Endothelial cell of umbilical vein (primary cell): ENCODE measurements around the gene BRSK2. TPM values are rescaled to one million over a fixed set of nuclear protein-coding genes. Genes with fewer than 3 reads are reported as not detected.

ENCODE experiments used
- BruUV-seq: library from RNA; stranded (reverse); fragments of 400-500 nt; replicated peaks from 2 replicates; lab custom pipeline; 2021; lab: Mats Ljungman, UMichigan
- CTCF ChIA-PET: fragments of 300-600, 350-600 bp; sonication (Branson Sonifier 250); formaldehyde crosslinking; loops from one replicate; lab custom pipeline; 2021; ENCODE audit warnings: antibody characterized with exemption, inconsistent platforms; lab: Charles Lee
- POLR2A ChIA-PET: fragments of 300-600, 350-600 bp; sonication (Branson Sonifier 250); formaldehyde crosslinking; loops from one replicate; lab custom pipeline; 2021; ENCODE audit warnings: antibody characterized with exemption, inconsistent platforms; lab: Charles Lee
- DNase-seq: peaks from one replicate; pipeline ENCODE4 v3.0.0-alpha.2; 2011; ENCODE audit warnings: low read depth, low spot score
- FAIRE-seq: peaks from 2 replicates; lab custom pipeline; 2011; peaks lifted over from hg19 to GRCh38; lab: Jason Lieb, UNC
- H2AFZ ChIP-seq: 2 replicates; pipeline ENCODE4 v1.6.0; 2012; ENCODE audit warnings: low read depth, low read length, control low read depth, inconsistent platforms
- H3K27ac ChIP-seq: 2 replicates; pipeline ENCODE4 v1.5.1; 2011; ENCODE audit warnings: low read depth, mild to moderate bottlenecking, control low read depth, low read length, moderate library complexity; ENCODE audit not compliant: insufficient read depth
- H3K27me3 ChIP-seq, 2 experiments: 2 replicates each; pipeline versions ENCODE4 v1.6.0 to v1.6.1; 2011; ENCODE audit warnings: low read length in 2 of 2, mixed read lengths in 1 of 2; ENCODE audit not compliant: control insufficient read depth in 2 of 2, insufficient read depth in 2 of 2
- H3K36me3 ChIP-seq, 2 experiments: 2 replicates in 1 of 2; 3 replicates in 1 of 2; pipeline ENCODE4 v1.5.1; 2011; ENCODE audit warnings: low read length in 2 of 2, mild to moderate bottlenecking in 1 of 2, moderate library complexity in 1 of 2; ENCODE audit not compliant: control insufficient read depth in 2 of 2, insufficient read depth in 2 of 2; ENCODE audit errors: extremely low read depth in 1 of 2
- H3K4me1 ChIP-seq: 3 replicates; pipeline ENCODE4 v1.5.1; 2011; ENCODE audit warnings: mild to moderate bottlenecking, low read length; ENCODE audit not compliant: control insufficient read depth, insufficient read depth; ENCODE audit errors: extremely low read depth
- H3K4me2 ChIP-seq: 2 replicates; pipeline ENCODE4 v1.6.1; 2011; ENCODE audit warnings: low read length, control low read depth, mixed read lengths; ENCODE audit not compliant: insufficient read depth
- H3K4me3 ChIP-seq, 3 experiments: fragments of 200-600 bp in 1 of 3; sonication (generic), shearing (Covaris generic) in 1 of 3; replicated peaks in 1 of 3; 2 replicates each; pipeline ENCODE4 v1.5.1; 2011 to 2016; ENCODE audit warnings: control low read depth in 3 of 3, low read length in 3 of 3, mild to moderate bottlenecking in 2 of 3, inconsistent platforms in 1 of 3, low read depth in 1 of 3, moderate library complexity in 1 of 3; ENCODE audit not compliant: insufficient read depth in 1 of 3
- H3K79me2 ChIP-seq: 2 replicates; pipeline ENCODE4 v1.6.0; 2012; ENCODE audit warnings: low read length, inconsistent platforms; ENCODE audit not compliant: control insufficient read depth, insufficient read depth
- H3K9ac ChIP-seq: replicated peaks from 2 replicates; pipeline ENCODE3; 2011; ENCODE audit warnings: low read length, control low read depth; ENCODE audit not compliant: insufficient read depth; ENCODE audit errors: extremely low read depth
- H3K9me1 ChIP-seq: replicated peaks from 3 replicates; pipeline ENCODE4 v1.6.0; 2011; ENCODE audit warnings: mild to moderate bottlenecking, low read length; ENCODE audit not compliant: control insufficient read depth, insufficient read depth; ENCODE audit errors: extremely low read depth
- H3K9me3 ChIP-seq: replicated peaks from 2 replicates; pipeline ENCODE4 v1.5.1; 2012; ENCODE audit warnings: low read length, inconsistent platforms; ENCODE audit not compliant: control insufficient read depth, insufficient read depth
- H4K20me1 ChIP-seq: replicated peaks from 2 replicates; pipeline ENCODE3; 2011; ENCODE audit warnings: mild to moderate bottlenecking, low read length; ENCODE audit not compliant: control insufficient read depth, insufficient read depth; ENCODE audit errors: extremely low read depth
- EZH2 ChIP-seq: IDR thresholded peaks from 2 replicates; pipeline ENCODE4 v1.6.1; 2012; ENCODE audit warnings: borderline replicate concordance, low read depth, mild to moderate bottlenecking, moderate library complexity, low read length, inconsistent platforms; ENCODE audit not compliant: severe bottlenecking
- FOS ChIP-seq: IDR thresholded peaks from 2 replicates; pipeline ENCODE4 v1.6.1; 2011; ENCODE audit warnings: mild to moderate bottlenecking, low read length, moderate library complexity, borderline replicate concordance; ENCODE audit not compliant: insufficient read depth
- GATA2 ChIP-seq: IDR thresholded peaks from 2 replicates; pipeline ENCODE4 v1.7.0; 2011; ENCODE audit warnings: low read depth, mild to moderate bottlenecking, moderate library complexity, mixed read lengths, low read length; ENCODE audit not compliant: insufficient read length, insufficient read depth
- JUN ChIP-seq: IDR thresholded peaks from 2 replicates; pipeline ENCODE4 v1.6.1; 2011; ENCODE audit warnings: borderline replicate concordance, low read depth; ENCODE audit not compliant: insufficient read length, insufficient read depth
- MYC ChIP-seq: IDR thresholded peaks from one replicate; pipeline ENCODE4 v1.6.1; 2011; ENCODE audit warnings: mild to moderate bottlenecking, low read depth, low read length
- POLR2A ChIP-seq: IDR thresholded peaks from 2 replicates; pipeline ENCODE4 v1.6.1; 2012; ENCODE audit warnings: low read depth, mild to moderate bottlenecking, control low read depth, low read length
- POLR2AphosphoS5 ChIP-seq: IDR thresholded peaks from 2 replicates; pipeline ENCODE4 v1.6.1; 2012; ENCODE audit warnings: low read depth, mild to moderate bottlenecking, control low read depth, low read length, moderate library complexity; ENCODE audit not compliant: insufficient read depth
- dilution Hi-C: fragments of 300-500 bp; cut with MboI; formaldehyde crosslinking; loops from one replicate; pipeline ENCODE4 v1.15.0; 2019; ENCODE audit warnings: low sequenced_read_pairs; ENCODE audit not compliant: extremely low pct_ligation_motif_present
- intact Hi-C: fragments of 100-400 bp; cut with micrococcal nuclease; formaldehyde crosslinking; loops from one replicate; pipeline ENCODE4 v1.10.0; 2022
- polyA plus RNA-seq, 4 experiments: library from polyadenylated mRNA; depleted of rRNA in 3 of 4; stranded (reverse) in 3 of 4; unstranded in 1 of 4; fragments of >200 nt; gene quantifications; 2 replicates each; pipeline versions ENCODE4 v1.2.1 to v1.2.3, GENCODE V29; 2011 to 2012; ENCODE audit warnings: missing spikeins in 1 of 4
- total RNA-seq: library from RNA; stranded (reverse); gene quantifications from 2 replicates; pipeline ENCODE4 v1.2.3, GENCODE V29; 2021
- TF ChIP-seq, protein P1 (sequence below), 2 donors: IDR thresholded peaks; 1 replicate in 1 of 2; 2 replicates in 1 of 2; pipeline ENCODE4 v1.5.1; 2011; ENCODE audit warnings: low read length in 2 of 2, mild to moderate bottlenecking in 2 of 2, moderate library complexity in 2 of 2, control low read depth in 1 of 2, inconsistent platforms in 1 of 2, low read depth in 1 of 2; ENCODE audit not compliant: insufficient read depth in 1 of 2; ENCODE audit errors: extremely low read depth in 1 of 2
- TF ChIP-seq, protein P2 (sequence below): IDR thresholded peaks from 2 replicates; pipeline ENCODE4 v1.6.1; 2011; ENCODE audit not compliant: insufficient read depth, insufficient read length

Gene BRSK2
- total and polyA plus RNA-seq, 2 donors (not counting 3 experiments of a cell fraction or from before 2014, with no cell fraction given), result 0.08 to 0.20 TPM

DNA sequence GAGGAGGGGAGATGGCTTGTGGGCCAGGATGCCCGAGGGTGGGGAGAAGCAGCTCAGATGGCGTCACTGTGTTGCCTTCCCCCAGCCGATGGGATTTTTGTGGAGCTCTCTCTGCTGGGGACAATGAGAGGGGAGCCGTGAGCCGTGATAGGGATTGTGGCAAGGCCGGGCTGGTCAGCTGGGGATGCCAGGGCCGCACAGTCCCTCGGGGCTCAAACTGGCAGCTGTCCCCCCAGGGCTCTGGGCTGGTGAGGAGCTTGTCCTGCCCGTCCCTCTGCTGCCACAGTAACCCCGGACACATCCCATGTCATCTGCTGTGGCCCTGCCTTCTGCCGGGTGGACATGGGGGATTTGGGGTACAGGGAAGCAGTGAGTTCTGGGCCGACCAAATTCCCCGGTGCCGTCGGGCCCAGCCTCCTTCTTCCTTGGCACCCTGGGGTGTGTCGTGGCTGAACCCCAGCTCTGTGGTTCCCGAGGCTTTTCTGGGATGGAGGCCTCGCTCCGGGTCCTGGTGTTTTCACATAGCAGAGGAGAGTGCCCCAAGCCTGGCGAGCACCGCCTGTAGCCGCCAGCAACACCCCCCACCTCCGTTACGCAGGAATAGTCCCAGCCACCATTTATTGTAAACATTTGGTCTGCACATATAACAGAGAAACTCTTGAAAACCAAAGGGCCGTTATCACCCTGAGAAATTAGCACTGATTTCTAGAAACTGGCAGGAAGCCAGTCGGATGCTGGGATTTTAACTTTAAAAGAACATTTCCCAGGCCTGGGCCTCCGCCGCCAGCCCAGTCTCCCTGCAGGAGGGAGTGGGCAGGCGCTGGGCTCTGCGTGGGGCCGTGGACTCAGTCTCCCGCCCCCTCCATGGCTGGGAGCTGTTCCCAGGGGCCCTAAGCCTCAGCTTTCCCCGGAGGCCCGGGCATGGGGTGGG, 9.9 kb downstream of the BRSK2 start:
- H3K27ac ChIP-seq, result no peak overlapping the region
- no peaks in the 10 kb centered on the region for H3K27me3 ChIP-seq
- H3K4me1 ChIP-seq, result no peaks in the 10 kb centered on the region
- FAIRE-seq (no peak), DNase-seq (no peak)
- TF ChIP-seq, protein P1, sequence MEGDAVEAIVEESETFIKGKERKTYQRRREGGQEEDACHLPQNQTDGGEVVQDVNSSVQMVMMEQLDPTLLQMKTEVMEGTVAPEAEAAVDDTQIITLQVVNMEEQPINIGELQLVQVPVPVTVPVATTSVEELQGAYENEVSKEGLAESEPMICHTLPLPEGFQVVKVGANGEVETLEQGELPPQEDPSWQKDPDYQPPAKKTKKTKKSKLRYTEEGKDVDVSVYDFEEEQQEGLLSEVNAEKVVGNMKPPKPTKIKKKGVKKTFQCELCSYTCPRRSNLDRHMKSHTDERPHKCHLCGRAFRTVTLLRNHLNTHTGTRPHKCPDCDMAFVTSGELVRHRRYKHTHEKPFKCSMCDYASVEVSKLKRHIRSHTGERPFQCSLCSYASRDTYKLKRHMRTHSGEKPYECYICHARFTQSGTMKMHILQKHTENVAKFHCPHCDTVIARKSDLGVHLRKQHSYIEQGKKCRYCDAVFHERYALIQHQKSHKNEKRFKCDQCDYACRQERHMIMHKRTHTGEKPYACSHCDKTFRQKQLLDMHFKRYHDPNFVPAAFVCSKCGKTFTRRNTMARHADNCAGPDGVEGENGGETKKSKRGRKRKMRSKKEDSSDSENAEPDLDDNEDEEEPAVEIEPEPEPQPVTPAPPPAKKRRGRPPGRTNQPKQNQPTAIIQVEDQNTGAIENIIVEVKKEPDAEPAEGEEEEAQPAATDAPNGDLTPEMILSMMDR (IDR thresholded peaks at IDR 0.05; ENCODE audit: extremely low read depth in 1 of 2, insufficient read depth in 1 of 2, low read depth in 1 of 2, low read length in 2 of 2), result no peak
- TF ChIP-seq MYC, result no peak
- no peak for TF ChIP-seq GATA2
- no peak for TF ChIP-seq POLR2A
- no peak for TF ChIP-seq POLR2AphosphoS5
- TF ChIP-seq JUN, result no peak
- no peak for TF ChIP-seq EZH2
- no peak for TF ChIP-seq FOS
- TF ChIP-seq, protein P2, sequence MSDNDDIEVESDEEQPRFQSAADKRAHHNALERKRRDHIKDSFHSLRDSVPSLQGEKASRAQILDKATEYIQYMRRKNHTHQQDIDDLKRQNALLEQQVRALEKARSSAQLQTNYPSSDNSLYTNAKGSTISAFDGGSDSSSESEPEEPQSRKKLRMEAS, result no peak
- dilution Hi-C loops (no loop called here), intact Hi-C loops (no loop called here)
- H3K4me2 ChIP-seq, result no peak overlapping the region
- H3K36me3 ChIP-seq, result no peaks in the 10 kb centered on the region
- no peaks in the 10 kb centered on the region for H3K9me3 ChIP-seq
- no peak overlapping the region for H3K4me3 ChIP-seq
- H3K79me2 ChIP-seq, result no peaks in the 10 kb centered on the region
- no peaks in the 10 kb centered on the region for H3K9me1 ChIP-seq
- no TSS peak for BruUV-seq
- H4K20me1 ChIP-seq, result no peaks in the 10 kb centered on the region
- no peak overlapping the region for H3K9ac ChIP-seq
- no peak overlapping the region for H2AFZ ChIP-seq
- POLR2A ChIA-PET, result no interaction called here
- CTCF ChIA-PET, result no interaction called here
